HG03175 (cell line): ENCODE measurements around the gene PAK2.
"Not testable (repeated sequence)": the region's sequence is repeated elsewhere in the genome, so short reads cannot be mapped to it uniquely, and the experiment has no call there.

ENCODE experiments used
- ATAC-seq: cut with Tn5 transposase; IDR thresholded peaks from one replicate; pipeline ENCODE4 v1.9.1; 2021; ENCODE audit warnings: mild to moderate bottlenecking, moderate library complexity; ENCODE audit not compliant: unreplicated experiment

The PAK2 gene

GRCh38 chr3:196777836-196778235 is 38.2 kb downstream of the PAK2 start:
- no peak for ATAC-seq

GRCh38 chr3:196778755-196779154 is 39.1 kb downstream of the PAK2 start:
- ATAC-seq, result no peak

- no peak for ATAC-seq
Observed at GRCh38 chr3:196782511-196782910, 42.9 kb downstream of the PAK2 start.

GRCh38 chr3:196788528-196788927 is 48.9 kb downstream of the PAK2 start:
- no peak for ATAC-seq

DNA sequence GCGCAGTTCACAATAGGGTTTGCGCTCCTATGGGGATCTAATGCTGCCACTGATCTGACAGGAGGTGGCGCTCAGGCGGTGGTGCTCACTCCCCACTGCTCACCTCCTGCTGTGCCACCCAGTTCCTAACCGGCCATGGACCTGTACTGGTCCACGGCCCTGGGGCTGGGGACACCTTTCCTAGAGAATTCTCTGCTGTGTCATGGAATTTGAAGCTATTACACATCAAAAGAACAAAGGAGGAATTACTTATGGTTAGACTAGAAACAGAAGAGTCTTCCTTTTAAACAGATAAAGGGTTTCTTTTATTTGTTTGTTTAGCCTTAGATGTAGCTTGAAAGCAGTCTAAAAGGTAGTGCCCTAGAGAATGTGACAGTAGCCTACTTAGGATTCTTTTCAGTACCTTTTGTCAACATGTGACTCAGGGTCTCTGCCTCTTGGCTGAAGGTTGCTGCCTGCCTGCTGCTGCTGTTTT is 50.3 kb downstream of the PAK2 start:
- no peak for ATAC-seq

- no peak for ATAC-seq
Observed at GRCh38 chr3:196790636-196791035, 51.0 kb downstream of the PAK2 start.

DNA sequence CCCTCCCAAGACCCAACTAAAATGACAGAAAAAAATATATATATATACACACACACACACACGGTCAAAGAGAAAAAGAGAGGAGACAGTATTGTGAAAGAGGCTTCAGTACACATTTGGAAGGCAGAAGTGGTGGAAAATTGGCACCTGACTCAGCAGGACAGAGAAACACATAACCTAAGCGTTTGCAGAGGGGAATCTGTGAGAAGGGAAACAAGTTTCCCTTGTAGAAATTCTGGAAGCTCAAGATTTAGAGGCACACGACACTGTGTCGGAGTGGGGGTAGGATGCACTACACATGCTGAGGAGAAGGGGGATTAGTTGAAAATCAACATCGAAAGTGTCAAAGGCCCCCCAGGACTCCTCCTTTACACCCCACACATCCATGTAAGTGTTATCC is 53.1 kb downstream of the PAK2 start:
- ATAC-seq, result no peak

- ATAC-seq, result no peak
Observed at GRCh38 chr3:196793246-196793645, 53.6 kb downstream of the PAK2 start.

DNA sequence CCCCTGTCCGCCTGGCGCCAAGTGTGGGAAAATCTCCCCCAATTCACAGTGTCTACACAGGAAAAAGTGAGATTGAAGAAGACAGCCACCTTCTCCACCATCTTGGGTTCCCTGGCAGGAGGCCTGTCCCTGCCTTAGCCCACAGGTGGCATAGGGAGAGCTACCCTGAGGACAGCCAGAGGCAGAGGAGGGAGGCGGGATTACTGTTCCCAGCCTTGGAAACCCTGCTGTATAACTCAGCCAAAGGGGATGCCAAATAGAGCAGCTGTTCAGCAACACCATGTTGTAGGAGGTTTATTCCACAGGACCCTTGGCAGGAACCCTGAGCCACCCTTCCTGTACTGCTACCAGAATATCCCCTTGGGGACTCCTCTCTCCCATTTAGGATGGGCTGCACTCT is 54.8 kb downstream of the PAK2 start:
- no peak for ATAC-seq

DNA sequence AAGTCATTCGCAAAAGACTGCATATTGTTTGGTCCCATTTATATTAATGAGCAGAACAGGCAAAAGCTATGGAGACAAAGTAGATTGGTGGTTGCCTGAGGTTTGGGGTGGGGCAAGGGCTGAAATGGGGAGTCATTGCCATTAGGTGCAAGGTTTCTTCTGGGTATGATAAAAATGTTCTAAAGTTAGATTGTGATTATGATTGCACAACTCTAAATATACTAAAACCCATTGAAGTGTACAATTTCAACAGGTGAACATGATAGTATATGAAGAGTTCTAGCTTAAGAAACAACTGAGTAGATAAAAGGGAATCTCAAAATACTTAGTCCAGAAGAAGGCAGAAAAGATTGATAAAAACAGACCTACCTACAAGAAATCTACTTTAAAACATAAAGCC is 56.7 kb downstream of the PAK2 start:
- ATAC-seq, result no peak

GRCh38 chr3:196800742-196801434 is 61.2 kb downstream of the PAK2 start:
- ATAC-seq, result no peak

GRCh38 chr3:196803891-196804468 is 64.3 kb downstream of the PAK2 start:
- no peak for ATAC-seq

DNA sequence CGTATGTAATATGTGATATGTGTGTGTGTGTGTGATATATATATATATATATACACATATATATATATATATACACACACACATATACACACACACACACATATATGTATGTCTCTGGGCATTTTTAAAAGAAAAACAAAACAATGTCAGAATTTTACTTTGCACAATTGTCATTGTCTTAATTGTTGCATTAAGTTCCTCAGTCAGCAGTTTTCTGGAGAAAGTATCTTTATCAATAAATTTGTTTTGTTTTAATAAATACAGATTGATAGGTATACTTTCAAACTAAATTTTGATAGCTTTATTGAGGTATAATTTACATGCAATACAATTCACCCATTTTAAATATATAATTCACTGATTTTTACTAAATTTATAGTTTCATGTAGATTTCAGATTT is 65.1 kb downstream of the PAK2 start:
- no peak for ATAC-seq

DNA sequence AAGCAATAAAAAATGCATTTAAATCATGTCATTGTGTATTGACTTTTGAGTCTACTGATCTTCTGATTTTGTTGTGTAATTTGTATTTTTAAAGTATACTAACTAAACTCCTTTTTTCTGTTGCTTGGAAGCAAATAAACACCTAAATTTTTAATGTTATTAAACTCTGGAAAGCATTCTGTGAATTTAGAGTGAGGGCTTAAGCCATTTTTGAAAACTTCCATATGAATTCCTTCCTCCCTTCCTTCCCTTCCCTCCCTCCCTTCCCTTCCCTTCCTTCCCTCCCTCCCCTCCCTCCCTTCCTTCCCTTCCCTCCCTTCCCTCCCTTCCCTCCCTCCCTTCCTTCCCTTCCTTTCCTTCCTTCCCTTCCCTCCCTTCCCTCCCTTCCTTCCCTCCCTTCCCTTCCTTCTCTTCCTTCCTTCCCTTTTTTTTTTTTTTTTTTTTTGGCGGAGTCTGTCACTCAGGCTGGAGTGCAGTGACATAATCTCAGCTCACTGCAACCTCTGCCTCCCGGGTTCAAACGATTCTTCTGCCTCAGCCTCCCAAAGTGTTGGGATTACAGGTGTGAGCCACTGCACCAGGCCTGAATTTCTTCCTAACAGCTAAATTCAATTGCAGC is 71.4 kb downstream of the PAK2 start:
- no peak for ATAC-seq

DNA sequence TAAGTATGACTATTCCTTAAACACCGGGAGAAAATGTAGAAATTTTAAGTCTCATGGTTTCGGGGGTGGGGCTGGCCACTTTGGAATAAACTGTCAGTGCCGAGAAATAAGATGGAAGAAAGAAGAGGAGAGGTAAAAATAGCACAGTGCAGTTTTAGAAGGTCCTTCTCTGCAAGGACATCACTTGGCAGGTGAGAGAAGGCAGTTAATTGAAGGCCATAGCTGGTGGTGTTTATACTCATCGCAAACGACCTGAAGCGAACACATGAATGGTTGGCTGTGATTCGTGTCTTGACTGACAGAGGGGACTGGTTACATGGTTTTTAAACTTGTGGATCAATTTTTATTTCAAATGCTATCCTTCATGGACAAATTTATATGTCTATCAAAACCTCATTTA is 73.2 kb downstream of the PAK2 start:
- no peak for ATAC-seq

GRCh38 chr3:196813903-196814302 is 74.2 kb downstream of the PAK2 start:
- ATAC-seq, result no peak

- no peak for ATAC-seq
Observed at GRCh38 chr3:196821806-196822355, 82.2 kb downstream of the PAK2 start.

GRCh38 chr3:196829651-196830050 is 90.0 kb downstream of the PAK2 start:
- ATAC-seq, result not testable (repeated sequence)

DNA sequence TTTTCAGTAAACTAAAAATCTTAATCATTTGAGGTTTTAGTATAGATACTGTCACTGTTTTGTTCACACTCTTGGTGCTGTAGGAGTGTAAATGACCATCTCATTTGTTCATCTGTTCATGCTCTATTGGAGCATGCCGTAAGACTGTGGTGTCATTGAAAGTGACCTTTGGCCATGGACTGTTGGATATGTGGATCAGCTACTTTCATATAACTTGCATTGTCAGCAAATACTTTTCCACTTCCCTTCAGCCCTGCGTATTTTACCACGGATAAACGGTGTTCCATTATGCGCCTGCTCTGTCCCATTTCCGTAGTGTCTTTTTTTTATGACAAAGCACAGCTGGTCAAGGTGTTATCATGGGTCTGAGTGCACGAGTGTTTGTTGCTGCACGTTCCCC is 95.4 kb downstream of the PAK2 start:
- no peak for ATAC-seq

- not testable (repeated sequence) for ATAC-seq
Observed at GRCh38 chr3:196836626-196837025, 97.0 kb downstream of the PAK2 start.

GRCh38 chr3:196837819-196838420 is 98.3 kb downstream of the PAK2 start:
- peak; percentile 61 for ATAC-seq

GRCh38 chr3:196839351-196839750 is 99.7 kb downstream of the PAK2 start:
- not testable (repeated sequence) for ATAC-seq
